ENCODE data around the gene ARFGEF3.

The ARFGEF3 gene

DNA sequence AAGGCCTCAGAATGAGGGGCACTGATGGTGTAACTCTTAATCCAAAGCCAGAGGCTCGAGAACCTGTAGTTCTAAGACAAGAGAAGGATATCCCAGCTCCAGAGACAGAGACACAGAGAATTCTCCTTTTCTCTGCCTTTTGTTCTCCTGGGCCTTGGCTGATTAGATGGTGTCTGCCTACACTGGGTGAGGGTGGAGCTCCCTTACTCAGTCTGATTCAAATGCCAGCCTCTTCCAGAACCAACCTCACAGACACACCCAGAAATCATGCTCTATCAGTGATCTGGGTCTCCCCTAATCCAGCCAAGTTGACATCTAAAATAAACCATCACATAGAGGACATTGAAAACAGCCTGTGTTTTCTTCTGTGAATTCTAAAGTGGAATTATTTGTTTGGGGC, 148.0 kb downstream of the ARFGEF3 start:
- no peak for DNase-seq (ENCODE audit: low spot score)

DNA sequence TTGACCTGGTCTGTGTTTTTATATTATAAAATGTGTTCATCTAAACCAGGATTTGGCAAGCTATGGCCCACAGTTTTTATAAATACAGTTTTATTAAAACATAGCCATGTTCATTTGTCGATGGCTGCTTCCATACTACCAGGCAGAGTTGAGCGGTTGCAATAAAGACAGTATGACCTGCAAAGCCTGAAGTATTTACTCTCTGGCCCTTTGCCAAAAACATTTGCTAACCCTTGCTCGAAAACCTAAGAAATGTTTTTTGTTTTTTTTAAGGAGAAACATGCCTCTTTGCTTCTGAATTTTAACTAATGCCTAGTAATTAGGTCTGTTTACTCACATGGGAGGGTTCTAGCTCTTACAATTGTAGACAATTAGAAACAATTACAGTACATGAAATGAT, 148.6 kb downstream of the ARFGEF3 start:
- DNase-seq (ENCODE audit: low spot score): no peak

GRCh38 chr6:138310821-138311220, 149.1 kb downstream of the ARFGEF3 start:
- no peak for DNase-seq (ENCODE audit: low spot score)

- no peak for DNase-seq (ENCODE audit: low spot score)
Measured at GRCh38 chr6:138311268-138311667, 149.5 kb downstream of the ARFGEF3 start.

GRCh38 chr6:138318741-138319375, 157.1 kb downstream of the ARFGEF3 start:
- no peak for DNase-seq (ENCODE audit: low spot score)

GRCh38 chr6:138321934-138322333, 160.2 kb downstream of the ARFGEF3 start:
- no peak for DNase-seq (ENCODE audit: low spot score)

- no peak for DNase-seq (ENCODE audit: low spot score)
Measured at GRCh38 chr6:138323821-138324220, 162.1 kb downstream of the ARFGEF3 start.

DNA sequence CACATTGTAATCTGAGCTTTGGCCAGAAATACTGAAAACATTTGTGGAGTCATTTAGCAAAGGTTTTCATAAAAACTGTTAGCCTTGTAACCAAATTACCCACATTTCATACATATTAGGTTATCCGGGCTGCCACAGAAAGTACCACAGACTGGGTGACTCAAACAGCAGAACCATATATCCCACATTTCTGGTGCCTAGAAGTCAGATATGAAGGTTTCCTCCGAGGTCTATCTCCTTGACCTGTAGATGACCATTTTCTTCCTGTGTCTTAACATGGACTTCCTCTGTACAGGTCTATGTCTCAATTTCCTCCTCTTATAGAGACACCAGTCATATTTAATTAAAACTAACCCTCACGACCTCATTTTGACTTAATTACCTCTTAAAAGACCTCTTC, 166.5 kb downstream of the ARFGEF3 start:
- no peak for DNase-seq (ENCODE audit: low spot score)

- no peak for DNase-seq (ENCODE audit: low spot score)
Measured at GRCh38 chr6:138330763-138331162, 169.0 kb downstream of the ARFGEF3 start.

DNA sequence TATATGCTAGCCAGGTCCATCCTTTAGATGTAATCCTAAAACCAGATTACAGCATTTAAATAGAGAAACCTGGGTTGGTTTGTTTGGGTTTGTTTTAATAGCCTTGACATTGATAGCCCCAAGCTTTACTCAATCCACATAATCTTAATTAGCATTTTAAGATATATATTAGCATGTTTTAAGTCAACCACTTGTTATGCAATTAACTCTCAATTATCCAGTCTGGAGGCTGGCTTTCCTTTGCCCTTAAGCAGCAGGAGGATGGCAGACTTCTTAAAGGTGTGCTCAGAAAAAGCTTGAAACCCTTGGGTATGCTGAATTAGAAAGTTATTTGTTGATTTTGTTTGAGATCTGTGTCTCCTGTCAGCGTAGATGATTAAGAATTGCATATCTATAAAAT, 169.7 kb downstream of the ARFGEF3 start:
- DNase-seq (ENCODE audit: low spot score): no peak

- DNase-seq (ENCODE audit: low spot score): no peak
Measured at GRCh38 chr6:138331984-138332383, 170.2 kb downstream of the ARFGEF3 start.

GRCh38 chr6:138334000-138334399, 172.3 kb downstream of the ARFGEF3 start:
- no peak for DNase-seq (ENCODE audit: low spot score)

GRCh38 chr6:138334963-138335362, 173.2 kb downstream of the ARFGEF3 start:
- no peak for DNase-seq (ENCODE audit: low spot score)

DNA sequence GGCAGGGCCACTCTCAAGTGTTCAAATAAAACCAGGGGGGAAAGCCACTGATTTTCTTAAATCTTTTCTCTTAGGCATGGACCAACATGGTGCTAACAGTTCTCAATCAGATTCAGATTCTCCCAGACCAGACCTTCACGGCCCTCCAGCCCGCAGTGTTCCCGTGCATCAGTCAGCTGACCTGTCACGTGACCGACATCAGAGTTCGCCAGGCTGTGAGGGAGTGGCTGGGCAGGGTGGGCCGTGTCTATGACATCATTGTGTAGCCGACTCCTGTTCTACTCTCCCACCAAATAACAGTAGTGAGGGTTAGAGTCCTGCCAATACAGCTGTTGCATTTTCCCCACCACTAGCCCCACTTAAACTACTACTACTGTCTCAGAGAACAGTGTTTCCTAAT, 174.5 kb downstream of the ARFGEF3 start:
- no peak for DNase-seq (ENCODE audit: low spot score)

GRCh38 chr6:138337076-138337475, 175.3 kb downstream of the ARFGEF3 start:
- DNase-seq (ENCODE audit: low spot score): no peak

DNA sequence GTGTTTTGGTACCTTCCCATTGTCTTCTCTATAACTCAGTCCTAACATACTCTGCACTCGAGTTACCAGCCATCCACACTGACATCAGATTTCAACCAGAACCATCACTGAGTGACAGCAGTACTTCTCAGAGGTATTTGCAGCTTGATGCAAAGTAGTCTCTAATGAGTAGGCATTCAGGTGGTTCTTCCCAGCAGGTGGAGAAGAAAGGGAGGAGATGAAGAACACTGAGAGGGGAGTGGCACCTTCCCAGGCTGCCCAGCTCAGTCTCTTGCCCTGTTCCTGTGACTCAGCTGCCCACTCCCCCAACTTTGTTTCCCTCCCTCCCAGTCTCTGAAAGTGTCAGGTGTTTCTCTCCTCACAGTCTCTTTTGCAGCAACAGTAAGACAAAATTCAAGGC, 177.3 kb downstream of the ARFGEF3 start:
- DNase-seq (ENCODE audit: low spot score): no peak

DNA sequence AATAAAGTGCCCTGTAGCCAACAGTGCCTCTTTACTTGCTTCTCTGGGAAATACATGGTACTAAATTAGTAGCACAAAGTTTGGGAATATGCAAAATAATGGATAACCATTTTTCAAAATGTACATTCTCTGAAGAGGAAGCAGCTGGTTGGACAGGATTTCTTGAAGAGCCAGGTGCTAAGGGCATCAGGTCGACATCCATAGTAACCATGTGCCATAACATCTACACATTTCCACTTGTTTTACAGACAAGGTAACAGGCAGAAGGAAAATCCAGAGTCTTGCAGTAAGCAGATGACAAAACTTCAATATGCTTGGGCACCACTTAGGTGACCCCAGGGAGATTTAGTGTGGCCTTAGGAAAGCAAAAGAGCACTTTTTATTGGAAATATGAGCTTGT, 179.4 kb downstream of the ARFGEF3 start:
- no peak for DNase-seq (ENCODE audit: low spot score)

DNA sequence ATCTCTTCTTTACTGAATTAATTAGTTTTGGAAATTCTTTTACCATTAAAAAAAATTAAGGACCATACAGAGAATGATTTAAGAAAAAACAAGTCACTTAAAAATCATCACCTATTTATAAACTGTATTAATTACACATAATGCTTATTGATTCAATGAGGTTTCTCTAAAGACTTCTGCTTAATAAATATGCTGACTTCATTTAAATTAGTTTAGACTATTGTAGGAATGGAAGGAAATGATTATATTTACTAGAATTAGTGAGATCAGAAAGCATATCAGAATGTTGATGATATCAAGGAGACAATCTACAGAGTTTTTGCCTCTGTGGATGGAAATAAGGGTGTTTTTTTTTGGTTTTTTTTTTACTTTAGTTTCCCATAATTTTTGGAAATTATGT, 181.4 kb downstream of the ARFGEF3 start:
- DNase-seq (ENCODE audit: low spot score): no peak

GRCh38 chr6:138345565-138346285, 184.0 kb downstream of the ARFGEF3 start:
- DNase-seq (ENCODE audit: low spot score): no peak

DNA sequence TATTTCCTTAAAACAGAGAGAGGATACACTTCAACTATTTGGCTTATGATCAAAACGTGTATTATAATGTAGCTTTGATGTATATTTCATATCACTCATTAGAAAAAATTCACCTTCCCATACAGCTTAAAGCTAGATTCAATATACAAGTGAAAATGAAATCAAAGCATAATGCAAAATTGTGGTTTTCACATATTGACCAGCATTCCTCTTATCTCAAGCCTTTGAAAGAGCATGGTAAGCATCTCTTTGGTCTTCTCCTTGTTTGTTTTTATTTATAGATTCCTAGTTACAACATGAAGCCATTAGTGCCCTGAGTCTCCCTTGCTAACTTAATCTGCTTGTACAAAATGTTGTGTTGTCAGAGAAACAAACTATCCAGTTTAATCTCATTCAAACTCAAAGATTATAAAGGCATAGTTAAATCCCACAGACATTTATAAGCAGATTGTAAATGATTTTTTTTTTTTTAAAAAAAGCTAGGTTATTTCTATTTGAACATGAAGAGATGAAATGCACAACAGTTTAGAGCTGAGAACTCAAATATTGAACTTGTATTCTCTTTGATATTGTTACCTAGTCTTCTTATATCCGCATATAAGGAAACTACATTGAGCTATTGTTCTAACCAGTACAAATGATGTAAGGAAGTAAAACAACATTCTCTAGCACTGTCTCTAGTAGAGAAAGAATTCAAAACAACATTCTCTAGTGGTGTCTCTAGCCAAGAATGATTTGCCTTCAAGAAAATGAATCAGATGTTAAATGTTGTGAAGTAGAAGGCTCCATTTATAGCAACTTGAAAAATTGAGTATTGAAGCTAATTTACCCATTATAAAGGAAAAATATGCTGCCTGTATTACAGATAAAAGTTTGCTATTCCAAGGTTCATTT, 184.8 kb downstream of the ARFGEF3 start:
- peak; percentile 58 for DNase-seq (ENCODE audit: low spot score)

- DNase-seq (ENCODE audit: low spot score): no peak
Measured at GRCh38 chr6:138347864-138348263, 186.1 kb downstream of the ARFGEF3 start.

DNA sequence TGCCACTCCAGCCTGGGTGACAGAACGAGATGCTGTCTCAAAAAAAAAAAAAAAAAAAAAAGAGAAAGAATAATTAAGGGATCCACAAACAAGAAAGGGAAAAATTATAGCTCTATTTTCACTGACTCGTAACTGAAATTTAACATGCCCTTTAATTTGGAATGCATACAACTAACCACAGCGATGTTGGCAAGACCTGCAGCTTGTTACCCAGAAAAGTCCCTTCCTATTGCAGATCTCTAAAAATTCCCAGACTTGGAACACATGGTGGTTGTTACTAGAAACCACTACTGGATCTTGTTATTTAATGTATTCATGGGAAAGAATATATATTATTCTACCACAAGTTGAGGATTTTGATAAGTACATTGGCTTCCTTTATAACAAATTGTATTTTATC, 188.2 kb downstream of the ARFGEF3 start:
- peak; percentile 56 for DNase-seq (ENCODE audit: low spot score)

- DNase-seq (ENCODE audit: low spot score): no peak
Measured at GRCh38 chr6:138357928-138358327, 196.2 kb downstream of the ARFGEF3 start.

All from AG08395 (cell line).